NCI-H748 treated with DMSO at 0.1 percent for 48 hours (cell line): ENCODE measurements around the gene PEPD.
"Not testable (repeated sequence)": the region's sequence is repeated elsewhere in the genome, so short reads cannot be mapped to it uniquely, and the experiment has no call there.

ENCODE experiments used
- DNase-seq: peaks from one replicate; lab custom pipeline; 2025; lab: John Stamatoyannopoulos, UW

Gene PEPD

DNA sequence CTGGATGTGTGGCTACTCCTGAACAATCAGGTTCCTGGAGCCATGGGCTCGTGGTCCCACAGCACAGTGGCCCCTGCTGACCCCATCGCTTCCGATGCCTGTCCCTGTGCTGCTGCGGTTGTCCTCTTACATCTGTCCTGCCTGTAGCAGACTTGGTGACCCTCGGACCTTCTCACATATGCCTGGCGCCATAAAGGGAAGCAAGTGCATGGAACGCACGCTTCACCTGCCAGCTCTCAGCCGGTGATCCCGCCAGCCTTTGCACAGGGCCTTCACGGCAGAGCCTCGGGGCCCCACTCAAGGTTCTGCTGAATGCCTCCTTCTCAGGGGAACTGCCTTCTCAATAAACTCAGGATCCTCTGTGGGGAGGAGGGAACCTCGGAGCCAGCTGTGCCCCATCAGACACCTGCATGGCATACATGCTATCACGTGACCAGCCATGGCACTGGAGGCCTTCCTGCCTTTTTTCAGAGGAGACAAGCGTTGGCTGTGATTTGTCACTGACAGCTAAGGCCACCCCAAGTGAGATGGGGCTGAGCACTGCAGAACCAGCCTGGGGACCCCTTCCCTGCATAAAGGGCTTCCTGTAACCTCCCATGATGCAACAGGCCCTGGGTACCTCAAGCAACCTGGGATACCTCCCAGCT lies 24.3 kb downstream of the PEPD start:
- no peak for DNase-seq

DNA sequence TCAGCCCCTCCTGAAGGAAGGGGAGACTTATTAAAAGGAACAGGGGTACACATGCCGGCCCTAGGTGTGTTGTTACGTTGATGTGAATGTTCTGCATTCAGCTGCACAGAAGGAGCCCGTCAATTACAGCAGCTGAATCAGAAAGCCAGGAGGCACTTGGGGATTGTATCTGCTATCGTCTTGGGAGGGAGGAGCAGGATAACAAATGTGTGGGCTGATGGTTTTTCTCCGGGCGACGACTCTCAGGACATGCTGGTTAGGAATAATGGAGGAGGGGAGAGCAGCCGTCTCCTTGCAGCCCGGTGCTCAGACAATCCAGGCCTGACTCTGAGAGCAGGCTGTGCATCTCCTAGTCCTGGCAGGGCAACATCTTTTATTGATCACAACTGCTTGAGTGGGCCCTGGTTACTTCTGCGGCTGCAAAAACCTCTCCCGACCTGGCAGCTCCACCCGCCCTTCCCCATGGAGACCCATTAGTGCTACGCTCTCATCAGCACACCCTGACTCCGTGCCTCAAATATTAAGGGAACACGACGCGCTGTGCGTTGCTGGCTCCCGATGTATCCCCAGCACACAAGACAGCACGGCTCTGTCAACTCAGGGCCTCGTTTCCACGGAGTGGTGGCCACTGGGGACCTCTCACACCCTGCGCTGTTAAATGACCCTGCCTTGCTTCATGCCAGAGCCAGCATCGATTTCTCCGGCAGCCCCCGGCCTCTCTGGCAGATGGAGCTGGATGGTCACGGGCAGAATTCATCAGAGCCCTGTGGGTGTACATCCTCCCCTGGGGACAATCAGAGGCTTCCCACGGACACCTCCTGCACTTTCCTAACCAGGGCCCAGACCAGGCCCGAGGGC lies 25.3 kb downstream of the PEPD start:
- no peak for DNase-seq

DNA sequence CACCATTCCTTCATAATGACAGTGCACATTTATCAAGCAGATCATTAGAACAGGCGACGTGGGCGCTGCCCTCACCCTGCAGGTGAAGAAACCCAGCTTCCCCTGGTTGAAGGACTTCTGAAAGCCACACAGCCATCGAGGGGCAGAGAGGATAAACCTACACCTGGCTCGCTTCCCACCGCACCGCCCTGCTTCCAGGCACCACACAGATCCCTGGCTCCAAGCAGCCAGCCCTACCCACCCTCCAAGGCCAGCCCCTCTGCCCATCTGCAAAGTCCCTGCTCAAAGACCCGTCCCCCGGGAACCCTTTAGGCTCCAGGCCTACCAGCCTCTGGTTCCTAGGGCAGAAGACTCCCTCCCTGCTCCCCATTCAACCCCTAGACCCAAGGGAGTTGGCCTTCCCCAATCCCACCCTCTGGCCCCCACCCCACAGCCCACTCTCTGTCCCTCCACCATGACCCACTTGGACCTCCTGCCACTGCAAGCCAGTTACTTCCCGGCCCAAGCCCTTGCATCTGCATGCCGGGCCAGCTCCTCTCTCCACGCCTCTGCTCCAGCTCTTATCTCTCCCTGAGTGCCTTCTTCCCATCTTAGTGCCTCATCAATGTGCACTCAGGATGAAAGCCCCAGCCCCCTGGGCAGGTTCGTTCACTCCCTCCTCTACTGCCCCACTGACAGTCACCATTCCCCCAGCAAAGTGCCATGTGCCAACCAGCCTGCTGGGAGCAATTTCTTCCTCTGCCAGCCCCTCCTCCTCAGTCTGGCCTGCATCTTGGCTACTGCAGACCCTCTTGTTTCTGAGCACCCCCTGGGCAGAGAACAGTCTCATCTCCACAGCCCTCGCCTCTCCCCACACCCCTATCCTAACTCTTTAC lies 28.0 kb downstream of the PEPD start:
- DNase-seq: no peak

DNA sequence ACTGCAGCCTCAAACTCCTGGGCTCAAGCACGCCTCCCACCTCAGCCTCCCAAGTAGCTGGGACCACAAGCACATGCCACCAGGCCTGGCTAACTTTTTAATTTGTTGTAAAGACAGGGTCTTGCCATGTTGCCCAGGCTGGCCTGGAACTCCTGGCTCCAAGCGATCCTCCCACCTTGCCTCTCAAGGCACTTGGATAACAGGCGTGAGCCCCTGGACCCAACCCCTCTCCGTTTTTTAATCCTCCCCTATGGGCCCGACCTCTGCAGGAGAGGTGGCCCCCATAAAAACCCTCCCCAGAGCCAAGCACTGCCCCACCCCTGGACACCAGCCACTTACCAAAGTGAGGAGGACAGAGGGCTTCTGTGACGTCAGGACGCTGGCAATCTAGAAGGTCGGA lies 28.6 kb downstream of the PEPD start:
- DNase-seq: no peak

DNA sequence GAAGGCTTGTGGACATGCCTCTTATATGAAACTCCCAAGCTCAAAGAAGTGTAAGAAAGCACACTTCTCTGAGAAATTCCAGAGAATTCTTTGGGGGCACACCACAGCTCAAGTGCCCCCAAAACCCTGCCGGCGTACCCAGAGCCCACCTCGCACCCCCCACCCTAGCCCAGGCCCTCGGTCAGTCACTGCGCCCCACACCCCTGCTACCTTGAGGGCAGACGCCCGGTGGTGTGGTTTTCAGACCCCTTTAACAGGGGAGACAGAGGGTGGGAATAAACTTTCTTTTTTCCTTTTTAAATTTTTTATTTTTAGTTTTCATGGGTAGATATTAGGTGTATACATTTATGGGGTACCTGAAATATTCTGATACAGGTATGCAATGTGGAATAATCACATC lies 29.5 kb downstream of the PEPD start:
- DNase-seq: no peak

DNA sequence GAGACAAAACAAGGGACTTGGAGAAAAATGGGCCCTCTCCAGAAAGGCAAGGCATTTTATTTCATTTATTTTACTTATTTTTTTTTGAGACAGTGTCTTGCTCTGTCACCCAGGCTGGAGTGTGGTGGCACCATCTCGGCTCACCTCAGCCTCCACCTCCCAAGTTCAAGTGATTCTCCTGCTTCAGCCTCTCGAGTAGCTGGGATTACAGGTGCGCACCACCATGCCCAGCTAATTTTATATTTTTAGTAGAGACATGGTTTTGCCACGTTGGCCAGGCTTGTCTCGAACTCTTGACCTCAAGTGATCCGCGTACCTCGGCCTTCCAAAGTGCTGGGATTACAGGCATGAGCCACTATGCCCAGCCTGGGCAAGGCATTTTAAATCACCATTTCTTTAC lies 31.0 kb downstream of the PEPD start:
- not testable (repeated sequence) for DNase-seq

DNA sequence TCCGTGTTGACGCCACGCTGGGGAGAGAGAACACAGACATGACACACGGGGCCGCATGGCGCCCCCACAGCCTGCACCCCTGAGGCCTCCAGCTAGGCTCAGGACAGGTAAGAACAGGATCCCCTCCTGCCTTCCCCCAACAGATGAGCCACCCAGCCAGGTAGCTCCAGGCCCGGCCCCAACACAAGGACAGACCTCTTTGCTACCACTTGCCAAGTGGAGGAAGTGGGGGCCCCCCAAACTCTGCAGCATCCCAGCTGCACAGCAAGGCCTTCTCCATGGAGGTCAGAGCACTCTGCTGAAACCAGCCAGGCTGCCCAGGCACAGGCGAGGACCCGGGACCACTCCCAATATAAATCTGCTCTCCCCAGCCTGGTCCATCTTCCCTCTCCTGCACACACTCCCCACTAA lies 31.5 kb downstream of the PEPD start:
- DNase-seq: no peak

DNA sequence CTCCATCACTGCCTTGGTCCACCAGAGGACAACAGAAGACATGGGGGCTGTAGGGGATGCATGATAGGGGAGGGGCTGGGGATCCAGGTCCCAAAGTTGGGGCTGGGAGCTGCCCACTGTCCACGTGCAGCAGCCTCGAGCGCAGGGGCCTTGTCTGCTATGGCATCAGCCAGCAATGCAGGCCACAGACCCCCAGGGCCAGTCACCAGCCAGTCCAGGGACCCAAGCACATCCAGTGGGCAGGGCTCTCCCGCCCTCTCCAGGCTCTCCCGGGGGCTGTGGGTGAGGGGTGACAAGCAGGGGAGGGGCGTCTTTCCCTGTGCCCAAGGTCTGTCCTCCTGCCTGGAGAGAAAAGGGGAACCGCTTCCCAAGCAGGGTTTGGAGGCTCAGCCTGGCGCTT lies 32.8 kb downstream of the PEPD start:
- DNase-seq: no peak

DNA sequence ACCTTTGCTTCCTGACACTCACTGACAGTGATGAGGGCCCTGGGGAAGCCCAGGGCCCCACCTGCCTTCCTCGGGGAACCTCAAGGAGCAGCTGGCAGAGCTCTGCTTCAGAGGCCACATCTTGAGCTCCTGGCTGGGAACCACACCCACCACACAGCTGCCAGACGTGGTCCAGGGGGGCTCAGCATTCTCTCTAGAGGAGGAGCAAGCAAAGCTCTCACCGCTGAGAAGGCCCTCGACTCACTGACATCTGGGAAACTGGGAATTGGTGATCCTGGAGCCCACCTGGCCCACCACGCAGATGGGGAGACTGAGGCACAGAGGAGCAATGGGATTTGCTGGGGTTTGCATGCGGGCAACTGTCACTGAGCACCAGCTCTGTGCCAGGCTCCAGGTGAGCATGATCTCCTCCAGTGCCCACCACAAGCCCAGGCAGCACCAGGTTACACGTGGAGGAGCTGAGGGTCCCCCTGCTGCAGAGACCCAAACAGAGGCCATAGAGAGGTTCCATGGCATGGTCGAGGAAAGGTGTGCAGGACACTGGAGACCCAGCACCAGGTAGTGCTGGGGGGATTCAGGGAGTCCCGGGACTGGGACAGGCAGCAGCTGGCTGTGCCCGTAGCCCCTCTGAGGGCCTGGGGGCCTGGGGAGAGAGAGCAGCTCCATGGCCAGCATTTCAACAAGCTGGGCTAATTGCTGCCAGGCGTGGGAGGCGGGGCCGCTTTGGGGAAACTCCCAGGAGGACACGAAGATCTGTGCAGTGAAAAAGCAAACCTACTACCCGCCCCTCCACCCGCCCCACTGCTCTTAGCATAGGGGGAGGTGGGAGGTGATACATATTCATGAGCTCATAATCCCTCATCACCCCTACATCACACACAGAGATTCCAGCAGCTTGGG lies 33.4 kb downstream of the PEPD start:
- no peak for DNase-seq

DNA sequence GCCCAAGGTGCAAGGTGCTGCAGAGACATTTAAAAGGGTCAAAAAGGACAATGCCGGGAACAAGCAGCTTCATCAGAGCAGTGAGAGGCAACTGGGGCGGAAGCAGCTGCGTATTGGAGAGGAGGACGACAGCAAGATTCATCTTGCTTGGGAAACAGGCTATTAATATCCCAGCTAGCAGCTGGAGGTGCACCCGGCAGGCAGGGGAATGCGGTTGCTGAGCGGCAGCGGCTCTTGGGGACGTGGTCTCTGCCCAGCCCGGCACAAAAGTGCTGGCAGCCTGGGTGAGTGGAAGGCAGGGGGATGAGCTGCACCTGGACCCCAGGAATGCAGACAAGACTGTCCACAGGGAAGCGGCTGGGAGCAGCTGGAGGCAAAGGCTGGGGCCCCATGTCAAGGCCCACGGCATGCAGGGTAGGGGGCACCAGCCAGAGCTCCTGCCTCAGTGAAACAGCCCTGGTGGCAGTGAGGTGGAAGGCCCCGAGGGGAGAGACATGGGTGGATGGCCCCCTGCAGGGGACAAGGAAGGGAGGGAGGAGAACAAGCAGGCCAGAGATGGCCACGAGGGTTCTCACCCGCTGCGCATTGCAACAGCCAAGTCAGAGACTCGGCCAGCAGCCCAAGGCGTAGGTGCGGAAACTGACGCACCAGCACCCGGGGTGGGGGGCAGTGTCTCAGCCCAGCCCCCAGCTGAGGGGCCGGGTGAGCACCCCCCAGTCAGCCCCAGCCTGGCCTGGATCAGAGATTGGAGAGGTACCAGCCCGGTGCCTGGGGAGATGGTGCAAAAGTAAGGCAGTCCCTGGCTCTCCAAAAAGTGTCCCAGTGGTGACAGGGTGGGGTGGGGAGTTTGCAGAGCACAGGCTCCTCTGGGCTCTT lies 34.4 kb downstream of the PEPD start:
- DNase-seq: no peak

DNA sequence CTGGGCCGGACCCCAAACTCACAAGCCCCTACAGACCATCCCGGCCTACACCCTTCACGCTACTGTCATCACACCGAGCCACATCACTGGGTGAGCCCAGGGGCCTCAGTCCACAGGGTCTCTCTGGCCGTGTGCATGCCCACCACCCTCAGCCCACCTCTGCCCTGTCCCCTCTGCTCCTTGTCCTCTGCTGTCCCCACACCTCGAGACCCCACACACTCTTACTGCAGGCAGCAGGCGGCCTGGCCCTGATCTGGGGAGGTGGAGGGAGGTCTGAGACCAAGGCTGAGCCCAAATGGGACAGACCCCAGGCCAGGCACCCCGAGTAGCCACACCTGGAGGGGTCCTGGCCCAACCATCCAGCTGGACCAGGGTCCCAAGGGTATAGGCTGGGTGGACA lies 35.2 kb downstream of the PEPD start:
- DNase-seq: no peak

DNA sequence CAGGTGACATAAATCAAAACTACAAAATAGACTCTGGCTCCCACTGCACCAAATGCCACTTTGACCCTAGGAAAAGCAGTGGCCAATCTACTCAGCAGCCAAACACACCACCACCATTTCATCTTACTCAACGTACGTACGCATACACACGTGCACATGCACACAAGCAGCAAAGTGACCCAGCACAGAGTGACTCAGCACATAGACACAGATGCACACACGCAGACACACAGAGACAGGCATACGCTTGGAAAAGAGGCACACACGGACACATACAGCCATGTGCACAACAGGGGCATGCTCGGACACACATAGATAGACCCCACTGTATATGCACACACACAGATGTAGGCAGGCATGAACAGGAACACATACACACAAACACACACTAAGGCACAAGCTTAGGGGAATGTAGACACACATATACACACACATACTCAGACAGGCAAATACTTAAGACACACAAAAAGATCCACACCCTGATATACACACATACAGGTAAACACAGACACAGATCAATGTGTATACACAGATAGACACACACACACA lies 37.3 kb downstream of the PEPD start:
- no peak for DNase-seq

DNA sequence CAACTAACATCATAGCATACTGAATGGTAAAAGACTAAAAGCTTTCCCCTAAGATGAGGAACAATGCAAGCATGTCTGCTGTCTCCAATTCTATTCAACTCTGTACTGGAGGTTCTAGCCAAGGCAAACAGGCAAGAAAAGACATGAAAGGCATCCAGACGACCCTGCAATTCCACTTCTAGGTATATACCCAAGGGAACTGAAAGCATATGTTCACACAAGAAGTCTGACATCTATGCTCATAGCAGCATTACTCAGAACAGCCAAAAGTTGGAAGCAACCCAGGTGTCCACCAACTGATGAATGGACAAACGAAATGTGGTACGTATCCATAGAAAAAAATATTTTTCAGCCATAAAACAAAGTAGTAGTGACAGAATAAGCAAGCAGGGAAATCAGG lies 39.1 kb downstream of the PEPD start:
- no peak for DNase-seq

DNA sequence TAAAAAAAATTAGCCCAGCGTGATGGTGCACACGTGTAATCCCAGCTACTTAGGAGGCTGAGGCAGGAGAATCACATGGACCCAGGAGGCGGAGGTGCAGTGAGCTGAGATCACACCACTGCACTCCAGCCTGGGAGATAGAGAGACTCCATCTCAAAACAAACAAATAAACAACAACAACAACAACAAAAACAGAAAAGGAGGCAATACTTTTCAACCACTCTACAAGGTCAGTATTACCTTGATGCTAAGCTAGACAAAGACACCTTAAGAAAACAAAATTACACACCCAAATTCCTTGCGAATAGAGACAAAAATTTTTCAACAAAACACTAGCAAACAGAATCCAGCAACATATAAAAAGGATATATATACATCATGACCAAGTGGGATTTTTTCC lies 39.7 kb downstream of the PEPD start:
- DNase-seq: no peak

DNA sequence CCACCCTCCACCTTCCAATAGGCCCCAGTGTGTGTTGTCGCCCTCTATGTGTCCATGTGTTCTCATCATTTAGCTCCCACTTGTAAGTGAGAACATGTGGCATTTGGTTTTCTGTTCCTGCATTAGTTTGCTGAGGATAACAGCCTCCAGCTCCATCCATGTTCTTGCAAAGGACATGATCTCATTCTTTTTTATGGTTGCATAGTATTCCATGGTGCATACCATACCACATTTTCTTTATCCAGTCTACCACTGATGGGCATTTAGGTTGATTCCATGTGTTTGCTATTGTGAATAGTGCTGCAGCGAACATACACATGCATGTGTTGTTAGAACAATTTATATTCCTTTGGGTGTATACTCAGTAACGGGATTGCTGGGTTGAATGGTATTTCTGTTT lies 42.0 kb downstream of the PEPD start:
- not testable (repeated sequence) for DNase-seq

DNA sequence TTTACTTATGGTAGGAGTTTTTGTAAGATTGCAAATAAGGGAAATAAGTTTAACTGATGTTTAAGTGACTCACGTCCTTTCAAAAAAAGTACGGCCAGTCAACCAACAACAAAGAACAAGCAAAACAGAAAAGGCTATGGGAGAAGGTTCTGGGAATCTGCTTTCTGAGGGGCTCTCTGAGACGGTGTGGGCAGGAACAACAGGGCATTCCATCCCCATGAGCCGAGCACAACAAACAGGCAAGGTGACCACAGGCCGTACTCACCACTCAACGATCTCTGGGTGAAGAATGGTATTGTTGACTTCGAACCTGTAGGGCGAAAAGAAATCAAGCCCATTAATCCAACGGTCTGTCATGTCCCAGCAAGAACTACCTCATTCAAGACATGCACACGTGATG lies 43.8 kb downstream of the PEPD start:
- DNase-seq: no peak

DNA sequence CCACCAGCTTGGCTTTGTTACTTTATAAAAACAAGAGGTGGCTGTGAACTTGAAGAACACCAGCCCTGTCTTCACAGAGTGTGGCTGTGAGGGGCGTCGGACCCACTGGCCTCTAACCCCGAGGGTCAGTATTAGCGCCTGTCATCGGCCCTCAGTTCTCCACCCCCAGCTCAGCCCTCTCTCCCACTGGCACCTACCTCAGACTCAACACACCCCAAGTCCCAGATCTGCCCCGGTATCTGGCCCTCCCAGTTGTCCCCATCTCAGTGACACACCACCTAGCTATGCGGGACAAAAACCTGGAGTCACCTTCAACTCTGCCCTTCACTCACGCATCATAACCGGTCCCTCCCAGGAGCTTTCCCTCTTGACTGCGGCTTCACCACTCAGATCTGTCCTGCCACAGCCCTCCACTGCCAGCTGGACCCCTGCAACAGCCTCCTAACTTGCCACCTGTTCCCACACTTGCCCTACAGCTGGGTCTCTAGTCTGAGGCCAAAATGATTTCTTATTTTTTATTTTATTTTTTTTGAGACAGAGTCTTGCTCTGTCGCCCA lies 45.4 kb downstream of the PEPD start:
- no peak for DNase-seq

DNA sequence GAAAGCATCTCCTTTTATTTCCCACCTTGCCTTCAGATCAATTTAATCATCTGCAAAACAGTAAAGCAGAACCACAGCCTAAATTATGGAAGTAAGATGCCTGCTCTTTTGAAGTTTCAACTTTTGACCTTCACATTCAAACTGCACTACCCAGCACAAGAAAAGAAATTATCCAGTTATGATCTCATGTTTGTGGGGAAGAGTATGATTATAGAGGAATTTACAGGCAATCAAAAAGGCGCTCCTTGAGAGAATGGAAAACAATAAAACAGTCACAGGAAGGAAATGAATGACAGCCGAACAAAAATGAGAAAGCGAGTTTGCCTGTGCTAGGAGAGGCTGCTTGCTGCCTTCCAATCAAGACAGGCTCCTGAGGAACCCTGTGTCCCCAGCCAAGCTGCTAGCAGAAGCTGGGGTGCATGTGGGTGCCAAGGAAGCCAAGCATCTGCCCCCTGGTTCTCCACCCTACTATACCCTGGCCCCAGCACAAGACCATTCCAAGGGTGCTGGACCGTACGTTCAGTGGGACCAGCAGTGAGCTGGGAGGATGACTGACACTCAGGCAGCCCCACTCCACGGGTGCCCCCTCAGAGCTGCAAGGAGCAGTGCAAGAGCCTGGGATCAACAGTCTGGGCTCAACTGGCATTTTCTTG lies 47.8 kb downstream of the PEPD start:
- no peak for DNase-seq
